GM21447 (cell line): ENCODE data around the gene ANKK1.

Experiments used
- ATAC-seq: cut with Tn5 transposase; IDR thresholded peaks from one replicate; pipeline ENCODE4 v1.9.1; 2021; ENCODE audit not compliant: unreplicated experiment

ANKK1 gene

DNA sequence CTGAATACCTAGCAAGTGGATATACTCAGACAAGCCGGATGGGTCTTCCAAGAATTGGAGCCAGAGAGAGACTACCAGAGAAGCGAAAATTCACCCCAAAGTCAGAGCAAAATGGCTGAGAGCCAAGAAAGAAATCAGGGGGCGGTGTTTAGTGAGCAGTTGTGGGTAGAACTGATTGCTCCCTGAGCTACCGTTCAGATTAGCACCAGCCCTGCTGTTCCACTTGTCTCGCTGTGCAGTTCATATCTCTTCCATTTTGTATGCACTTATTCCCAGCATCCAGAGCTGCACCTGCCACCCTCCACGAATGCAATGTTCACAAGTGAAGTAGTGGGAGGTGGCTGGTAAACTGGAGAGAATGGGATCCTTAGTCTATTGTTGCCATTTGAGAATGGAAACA is 62.2 kb downstream of the ANKK1 start:
- ATAC-seq, result no peak
